Suppressor macrophage (primary cell): ENCODE results near the gene SH2D2A.

Experiments used
- DNase-seq, 4 experiments: peaks; one replicate each; pipeline ENCODE4 v3.0.0-alpha.2; 2020 to 2022

Gene SH2D2A

DNA sequence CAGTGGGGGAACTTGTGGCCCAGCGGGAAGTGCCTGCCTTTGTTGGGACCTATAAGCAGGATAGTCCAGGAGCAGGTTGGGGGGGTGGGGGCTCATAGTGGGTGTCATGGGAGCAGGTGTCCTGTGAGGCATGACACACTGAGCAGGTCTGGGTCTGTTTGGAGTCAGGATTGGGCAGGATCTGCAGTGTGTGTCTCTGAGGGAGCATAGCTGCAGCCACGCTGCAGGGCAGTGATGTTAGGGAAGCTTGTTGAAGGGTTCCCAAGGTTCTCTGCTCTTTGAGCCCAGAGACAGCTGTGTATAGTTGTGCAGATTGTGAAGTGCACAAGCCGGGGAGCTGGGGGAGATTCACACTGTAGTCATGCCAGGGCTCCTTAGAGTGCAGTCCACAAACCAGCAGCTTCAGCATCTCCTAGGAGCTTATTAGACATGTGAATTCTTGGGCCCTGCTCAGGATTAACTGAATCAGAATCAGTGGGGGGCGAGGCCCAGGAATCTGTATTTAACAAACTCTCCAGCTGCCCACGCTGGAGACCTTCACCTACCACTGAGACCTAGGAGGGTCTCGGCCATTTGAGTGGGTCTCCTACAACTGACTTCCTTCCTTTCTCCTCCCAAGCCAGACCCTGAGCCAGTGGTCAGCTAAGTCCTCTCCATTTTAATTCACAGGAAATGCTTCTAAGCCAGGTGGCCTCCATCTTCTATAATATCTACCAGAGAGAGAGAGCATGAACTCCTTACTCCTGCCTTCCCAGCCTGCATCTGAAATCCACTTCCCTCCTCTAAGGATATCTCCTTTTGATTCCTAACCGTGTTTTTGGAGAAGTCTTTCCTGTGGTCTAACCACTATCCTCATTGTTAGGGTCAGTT lies 31.2 kb upstream of the SH2D2A start:
- DNase-seq = no peak

DNA sequence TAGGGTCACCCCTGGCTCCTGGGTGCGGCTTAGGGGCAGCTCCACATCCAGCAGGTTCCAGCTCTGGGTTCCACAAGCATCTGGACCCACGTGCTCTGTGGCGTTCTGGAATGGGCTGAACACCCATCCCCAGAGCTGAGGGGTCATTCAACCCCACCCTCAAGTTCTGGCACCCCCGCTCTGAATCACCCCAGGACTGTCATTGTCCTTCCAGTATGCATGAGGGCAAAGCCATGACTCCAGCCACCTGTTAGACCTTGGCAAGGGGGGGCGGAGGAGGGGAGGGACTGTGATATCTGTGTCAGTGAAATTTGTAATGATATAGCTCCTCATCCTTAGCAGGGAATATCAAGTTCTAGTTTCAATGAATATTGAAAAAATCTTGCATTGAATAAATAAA lies 30.0 kb upstream of the SH2D2A start:
- DNase-seq = no peak

DNA sequence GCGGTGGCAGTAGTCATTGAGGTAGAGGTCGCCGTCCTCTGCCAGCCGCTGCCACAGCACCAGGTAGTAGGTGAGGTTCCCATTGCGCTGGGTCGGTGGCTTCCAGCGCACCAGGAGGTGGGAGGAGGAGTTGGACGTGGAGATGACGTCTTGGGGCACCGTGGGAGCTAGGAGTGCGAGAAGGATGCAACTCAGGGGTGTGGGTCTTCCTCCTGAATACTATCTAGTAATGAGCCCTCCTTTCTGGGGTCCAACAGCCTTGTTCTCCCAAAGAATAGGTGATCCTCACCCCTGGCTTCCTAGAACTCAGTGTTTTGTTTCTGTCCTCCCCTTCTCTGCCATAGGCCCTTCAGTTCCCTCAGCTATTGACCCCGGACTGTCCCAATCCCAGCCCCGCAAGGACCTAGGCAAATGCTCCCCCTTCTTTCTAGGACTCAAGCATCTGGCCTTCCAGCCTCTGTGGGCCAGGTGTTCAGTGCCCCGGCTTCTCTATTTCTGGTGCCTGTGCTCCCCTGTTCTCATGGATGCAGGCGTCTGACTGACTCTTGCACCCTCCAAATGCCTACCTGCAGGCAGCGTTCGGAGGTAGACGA lies 29.4 kb upstream of the SH2D2A start:
- no peak for DNase-seq

DNA sequence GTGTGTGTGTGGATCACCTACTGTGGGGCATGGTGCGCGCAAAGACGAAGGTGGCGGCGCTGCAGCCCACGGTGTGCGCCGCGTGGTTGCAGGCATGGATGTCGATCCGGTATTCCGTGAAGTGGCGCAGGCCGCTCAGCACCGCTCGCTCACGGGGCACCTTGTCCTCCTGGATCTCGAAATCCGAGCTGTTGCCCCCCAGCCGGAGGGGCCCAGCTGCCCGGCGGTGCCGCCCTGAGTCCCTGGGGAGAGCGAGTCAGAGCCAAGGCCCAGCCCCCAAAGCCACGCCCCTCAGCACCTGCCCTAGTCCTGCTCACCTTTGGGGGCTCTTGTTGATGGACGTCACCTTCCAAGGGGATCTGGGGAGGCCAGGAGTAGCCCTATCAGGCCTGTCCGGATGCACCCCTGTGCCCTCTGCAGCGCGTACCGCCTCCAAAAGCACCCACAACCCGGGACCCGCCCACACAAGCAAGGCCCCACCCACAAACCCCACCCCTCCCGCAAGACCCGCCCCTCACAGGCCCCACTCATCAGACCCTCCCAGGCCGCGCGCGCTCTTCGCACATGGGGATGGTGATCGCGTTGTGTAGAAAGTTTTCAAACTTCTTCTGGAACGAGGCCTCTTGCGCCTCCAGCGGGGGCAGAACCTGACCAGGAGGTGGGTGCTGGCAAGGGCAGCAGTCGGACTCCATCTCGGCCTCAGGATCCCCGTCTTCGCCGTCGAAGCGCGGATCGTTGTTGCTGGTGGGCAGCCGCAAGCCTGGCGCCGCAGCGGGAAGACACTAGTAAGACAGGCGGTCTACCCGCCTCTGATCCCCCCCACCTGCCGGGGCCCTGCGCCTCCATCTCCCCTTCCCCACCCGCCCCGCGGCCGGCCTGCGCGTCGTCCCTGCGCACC lies 28.7 kb upstream of the SH2D2A start:
- DNase-seq = peak in 1 of 4 experiments; percentile 4

DNA sequence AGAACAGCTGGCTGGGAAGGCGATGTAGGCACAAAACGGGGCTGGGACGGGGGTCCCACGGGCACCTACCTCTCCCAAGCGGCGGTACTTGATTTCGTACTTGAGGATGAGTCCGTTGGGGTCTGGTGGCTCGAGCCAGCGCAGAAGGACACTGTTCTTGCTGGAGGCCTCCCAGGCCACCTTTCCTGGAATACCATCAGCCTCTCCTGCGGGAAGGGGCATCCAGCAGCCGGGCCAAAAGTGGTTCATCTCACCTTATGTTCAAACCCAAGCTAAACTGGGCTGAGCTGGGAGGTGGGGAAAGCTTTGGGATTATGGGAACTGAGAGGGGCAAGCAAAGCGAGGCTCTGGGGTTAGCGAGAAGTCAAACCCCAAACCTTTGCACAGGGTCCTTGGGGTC lies 28.0 kb upstream of the SH2D2A start:
- no peak for DNase-seq

DNA sequence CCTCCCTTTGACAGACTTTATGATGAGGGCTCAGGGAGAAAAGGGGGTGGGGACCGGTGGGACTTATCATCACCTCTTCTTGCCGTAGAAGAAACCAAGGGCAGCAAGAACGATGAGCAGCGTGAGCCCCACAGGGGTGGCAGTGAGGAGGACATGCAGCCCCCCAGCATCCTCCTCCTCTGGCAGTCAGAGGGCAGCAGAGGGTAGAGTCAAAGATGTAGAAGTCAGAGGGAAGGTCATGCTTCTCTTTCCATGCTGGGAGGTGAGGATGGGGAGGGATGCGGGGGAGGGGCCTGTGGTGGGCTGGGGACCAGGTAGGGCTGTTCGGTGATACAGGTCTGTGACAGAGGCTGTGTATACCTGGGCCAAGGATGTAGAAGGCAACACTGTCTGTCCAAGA lies 27.5 kb upstream of the SH2D2A start:
- no peak for DNase-seq

DNA sequence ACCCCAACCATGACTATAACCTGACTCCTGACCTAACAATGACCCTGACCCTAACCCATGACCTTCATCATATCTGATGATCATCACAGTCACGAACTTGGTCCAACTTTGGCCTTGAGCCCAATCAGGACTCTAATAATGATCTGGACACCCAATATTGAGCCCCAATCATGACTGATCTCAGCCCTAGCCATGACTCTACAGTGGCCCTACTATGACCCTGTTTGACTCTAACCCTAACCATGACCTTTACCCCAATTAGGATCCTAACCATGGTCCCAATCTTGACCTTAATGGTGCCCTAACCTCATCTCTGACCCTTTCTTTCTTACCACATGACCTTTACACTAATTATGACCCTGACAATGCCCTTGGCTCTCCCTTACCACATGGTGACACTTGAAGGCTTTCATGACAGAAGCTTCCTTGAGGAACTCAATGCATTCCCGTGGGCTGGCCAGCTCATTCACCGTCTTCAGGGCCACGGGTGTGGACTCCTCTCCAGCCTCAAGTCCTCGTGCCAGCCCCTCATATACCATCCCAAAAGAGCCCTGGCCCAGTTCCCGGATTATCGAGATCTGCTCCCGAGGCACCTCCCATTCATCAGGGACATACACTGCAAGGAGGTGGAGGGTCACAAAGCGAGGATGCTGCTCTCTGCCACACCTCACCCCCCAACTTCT lies 26.1 kb upstream of the SH2D2A start:
- DNase-seq = peak in 3 of 4 experiments; percentile 23 to 28 (median 27)

DNA sequence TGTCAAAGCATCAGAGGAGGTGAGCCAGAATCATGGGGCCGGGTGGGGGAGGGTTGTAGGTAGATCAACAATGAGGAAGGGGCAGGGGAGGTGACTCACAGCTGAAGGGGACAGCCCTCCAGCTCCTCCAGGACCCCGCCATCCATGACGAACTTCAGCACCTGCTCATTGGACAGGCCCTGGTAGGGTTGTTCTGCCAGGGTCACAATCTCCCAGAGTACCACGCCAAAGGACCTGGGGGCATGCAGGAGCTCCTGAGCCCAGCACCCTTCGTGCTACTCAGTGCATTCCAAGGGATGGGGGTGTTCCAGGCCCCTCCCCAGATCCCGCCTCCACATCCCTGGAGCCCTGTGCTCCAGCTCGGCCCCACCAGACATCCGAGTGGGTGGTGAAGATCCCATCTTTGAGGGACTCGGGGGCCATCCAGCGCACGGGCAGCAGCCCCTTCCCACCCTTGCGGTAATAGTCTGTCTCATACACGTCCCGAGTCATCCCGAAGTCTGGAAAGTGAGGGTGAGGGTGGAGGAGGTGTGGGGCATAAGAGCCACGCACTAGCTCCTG lies 24.7 kb upstream of the SH2D2A start:
- DNase-seq = no peak

DNA sequence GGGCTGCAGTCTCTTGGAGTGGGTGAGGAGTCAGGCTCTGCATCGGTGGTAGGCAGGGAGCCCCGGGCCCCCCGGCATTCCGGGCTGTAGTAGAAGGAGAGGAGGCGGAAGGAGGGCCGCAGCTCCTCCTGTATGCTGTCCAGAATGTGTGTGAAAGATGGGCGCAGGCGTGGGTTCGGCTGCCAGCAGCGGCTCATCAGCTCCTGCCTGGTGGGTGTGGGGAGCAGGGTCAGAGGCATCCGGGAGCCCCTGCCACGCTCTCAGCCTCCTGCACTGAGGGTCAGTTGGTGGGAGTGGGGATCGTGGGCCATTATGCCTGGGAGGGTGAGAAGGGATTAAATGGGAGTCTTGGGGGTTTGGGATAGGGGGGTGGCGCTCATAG lies 24.2 kb upstream of the SH2D2A start:
- DNase-seq = no peak

DNA sequence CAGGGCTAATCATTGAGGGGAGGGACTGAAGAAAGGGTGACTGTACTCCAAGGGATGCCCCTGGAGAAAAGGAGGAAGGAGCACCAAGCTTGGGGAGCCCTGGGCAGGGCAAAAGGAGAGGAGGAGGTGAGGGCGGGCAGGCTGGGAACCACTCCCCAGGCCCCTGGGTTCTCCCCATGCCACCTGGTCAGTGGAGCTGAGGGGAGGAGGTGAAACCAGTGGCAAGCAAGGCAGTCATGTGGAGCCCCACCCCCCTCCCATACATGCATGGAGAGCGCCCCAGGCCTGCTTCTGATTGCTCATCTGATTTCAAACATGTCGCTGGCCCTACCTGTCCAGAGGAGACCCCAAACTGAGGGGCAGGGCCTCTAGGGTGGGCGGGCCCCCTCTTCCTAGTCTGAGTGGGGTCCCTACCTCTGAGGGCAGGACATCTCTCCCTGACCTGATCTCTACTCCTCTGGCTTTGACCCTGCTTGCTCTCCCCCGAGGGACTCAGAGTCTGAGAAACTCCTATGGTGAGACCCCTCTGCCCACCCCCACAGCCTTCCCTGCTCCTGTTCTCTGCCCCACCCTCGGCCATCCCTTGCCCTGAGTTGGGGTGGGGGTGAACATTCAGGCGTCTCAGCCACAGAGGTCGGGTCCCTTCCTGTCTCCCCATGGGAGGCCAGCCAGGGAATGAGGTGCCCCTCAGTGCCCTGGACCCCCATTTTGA lies 23.7 kb upstream of the SH2D2A start:
- no peak for DNase-seq

DNA sequence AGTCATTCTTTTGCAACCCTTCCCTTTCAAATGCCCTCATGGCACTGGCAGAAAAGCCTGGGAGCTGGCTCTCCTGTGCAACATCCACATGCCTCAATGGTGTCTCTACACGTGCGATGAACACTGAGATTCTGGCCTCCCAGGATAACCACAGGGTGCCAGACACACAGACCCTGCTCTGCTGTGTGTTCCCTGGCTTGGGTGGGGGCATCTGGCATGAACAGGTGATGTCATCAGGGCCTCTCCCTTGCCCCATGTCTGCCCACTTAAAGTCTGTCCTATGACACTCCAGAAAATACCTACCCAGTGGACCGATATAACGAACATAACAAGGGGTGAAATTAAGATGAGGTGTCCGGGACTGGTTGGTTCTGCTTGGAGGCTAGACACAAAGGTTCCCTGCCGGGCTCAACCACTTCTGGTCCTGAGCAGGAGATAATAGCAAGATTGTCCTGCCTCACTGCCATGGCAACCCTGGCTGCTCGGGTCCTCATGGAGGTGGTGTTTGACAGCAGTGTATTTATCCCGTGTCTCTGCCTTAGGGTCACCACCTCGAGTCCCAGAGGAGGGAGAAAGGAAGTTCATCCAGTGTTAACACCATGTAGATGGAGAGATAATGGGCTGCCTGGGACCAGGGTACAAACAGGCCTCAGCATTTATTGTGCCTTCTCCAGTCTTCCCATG lies 22.9 kb upstream of the SH2D2A start:
- DNase-seq = no peak

DNA sequence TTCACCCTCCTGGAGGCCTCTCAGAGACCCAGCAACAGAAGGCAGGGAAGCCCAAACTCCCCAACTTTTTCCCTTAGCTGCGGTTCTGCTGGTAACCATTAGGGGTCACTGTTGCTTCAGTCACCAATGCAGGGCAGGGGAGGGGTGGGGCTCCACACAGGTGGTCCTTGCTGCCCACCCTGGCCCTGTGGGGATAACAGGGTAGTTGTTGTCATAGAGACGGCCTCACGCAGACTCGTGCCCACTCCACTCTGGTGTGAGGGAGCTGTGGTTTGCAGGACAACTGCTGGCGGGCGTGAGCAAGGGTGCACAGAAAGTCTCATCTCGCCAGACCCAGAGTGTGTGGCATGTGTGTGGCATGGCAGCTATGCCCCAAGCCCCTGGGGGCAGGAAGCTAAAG lies 22.3 kb upstream of the SH2D2A start:
- DNase-seq = peak; percentile 20 to 51 (median 43)

DNA sequence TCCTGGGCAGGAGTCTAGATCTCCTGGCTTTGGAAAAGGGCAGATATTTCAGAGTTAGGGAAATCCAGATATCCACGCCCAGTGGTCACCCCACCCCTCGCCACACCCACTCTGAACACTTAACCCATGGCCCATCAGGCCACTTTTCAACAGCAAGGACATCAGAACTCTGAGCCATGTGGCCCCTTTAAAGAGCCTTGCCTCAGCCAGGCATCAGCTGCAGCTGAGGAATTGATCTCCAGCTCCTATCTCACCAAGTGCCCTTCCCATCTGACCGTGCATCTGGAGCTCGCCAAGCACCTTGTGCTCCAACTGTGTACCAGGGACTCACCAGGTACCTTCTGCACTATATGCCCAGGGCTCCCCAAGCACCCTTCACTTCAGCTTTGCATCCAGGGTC lies 20.2 kb upstream of the SH2D2A start:
- no peak for DNase-seq

DNA sequence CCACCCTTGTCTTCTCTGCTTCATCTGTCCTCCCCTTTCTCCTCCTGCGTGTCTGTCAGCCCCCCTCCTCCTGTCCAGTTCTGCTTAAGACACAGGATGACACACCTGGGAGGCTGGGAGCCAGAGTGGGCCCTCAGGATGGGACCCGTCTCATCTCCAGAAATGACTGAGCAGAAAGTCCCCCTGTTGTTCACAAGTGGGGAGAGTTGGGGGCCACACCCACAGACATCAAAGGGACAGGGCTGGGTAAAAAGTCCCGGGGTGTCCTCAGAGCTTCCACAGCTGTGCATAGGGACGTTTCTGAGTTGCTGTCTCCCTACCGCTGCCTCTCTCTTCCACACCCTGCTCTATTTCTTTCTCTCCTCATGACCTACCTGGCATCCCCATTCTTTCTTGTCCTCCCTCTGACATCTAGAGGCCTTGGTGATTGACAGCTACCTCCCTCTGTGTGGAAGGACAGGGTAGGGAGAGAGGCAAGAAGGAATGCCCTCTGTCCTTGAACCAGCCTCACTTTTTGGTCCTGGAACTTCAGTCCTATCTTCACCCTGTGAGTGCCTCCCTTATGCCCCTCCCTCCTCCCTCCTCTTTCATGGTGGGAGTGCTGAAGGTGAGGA lies 19.5 kb upstream of the SH2D2A start:
- DNase-seq = no peak

DNA sequence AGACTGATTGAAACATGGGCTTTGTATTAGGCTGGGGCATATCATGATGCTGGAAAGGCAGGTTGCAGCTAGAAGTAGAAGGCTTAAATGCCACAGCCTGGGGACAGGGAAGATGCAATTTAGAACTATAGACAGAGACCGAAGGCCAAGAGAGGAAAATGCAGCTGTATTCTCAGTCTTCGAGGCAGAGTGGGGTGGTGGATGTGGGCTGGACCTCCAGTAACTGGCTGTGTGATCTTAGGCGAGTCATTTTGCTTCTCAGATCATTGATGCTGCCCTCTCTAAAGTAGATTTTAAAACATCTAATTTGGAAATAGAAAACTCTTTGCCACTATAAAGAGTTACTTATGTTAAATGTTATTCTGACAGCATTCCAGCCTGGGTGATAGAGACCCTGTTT lies 17.7 kb upstream of the SH2D2A start:
- no peak for DNase-seq

DNA sequence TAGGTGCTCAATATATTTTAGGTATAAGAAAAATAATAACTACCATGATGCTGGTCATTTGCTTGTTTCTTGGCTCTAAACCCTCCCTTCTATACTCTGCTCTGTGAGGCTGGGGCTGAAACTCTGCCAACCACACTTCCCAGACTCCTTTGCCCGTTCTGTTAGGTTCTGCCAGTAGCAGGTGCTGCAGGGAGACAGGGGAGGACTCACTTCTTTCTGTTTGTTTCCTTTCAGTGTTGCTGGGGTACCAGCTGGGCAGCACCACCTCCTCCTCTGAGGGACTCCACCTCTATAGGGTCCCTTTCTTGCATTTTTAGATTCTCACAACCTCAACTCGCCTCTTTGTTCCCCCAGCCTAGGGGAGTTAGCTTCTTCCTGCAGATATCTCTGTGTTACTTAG lies 17.0 kb upstream of the SH2D2A start:
- no peak for DNase-seq

DNA sequence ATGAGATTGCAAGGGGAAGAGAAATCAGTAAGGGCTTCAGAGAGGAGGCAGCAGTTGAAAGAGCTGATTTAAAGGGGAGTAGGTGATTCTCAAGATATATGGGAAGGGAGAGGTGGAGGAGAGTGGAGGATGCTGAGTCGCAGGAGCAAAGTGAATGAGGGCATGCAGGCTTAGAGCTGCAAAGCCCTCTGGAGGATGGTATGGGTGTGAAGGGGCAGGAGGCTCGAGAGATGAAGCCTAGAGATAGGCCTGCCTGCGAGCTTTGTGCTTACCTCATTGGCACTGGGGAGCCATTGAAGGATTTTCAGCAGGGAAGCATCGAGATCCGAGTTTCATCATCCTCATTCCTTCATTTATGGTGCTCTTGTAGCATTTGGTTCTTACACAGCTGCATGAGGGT lies 15.8 kb upstream of the SH2D2A start:
- DNase-seq = no peak

DNA sequence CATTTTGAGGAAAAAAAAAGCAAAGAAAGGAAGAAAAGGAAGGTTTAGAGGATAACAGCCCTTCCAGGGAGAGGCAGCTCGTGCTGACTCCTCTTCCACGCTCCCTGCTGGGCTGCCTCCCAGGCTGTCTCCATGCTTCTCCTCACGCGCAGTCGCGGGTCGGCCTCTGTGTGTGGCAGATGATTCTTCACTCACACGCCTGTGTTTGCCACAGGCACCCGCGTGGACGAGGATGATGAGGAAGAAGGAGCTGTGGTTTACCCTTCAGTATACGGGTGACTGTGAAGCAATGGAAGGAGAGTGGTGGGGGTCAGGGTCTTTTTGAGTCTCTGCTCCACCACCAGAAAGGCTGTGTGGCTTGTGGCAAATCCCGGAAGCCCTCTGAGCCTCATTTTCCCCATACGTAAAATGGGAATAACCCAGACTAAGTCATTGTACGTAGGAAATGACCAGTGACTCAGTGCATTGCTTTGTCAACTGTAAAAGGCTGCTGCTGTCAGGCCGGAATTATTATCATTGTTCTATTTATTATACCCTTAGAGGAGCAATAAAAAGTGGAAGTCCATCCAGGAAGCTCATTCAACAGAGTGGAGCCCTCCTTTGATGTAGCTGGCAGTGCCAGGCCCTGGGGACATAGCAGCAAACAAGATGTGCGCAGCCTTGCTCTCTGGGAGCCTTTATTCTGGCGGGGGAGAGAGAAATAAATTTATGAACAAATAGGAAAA lies 11.9 kb upstream of the SH2D2A start:
- DNase-seq = no peak

DNA sequence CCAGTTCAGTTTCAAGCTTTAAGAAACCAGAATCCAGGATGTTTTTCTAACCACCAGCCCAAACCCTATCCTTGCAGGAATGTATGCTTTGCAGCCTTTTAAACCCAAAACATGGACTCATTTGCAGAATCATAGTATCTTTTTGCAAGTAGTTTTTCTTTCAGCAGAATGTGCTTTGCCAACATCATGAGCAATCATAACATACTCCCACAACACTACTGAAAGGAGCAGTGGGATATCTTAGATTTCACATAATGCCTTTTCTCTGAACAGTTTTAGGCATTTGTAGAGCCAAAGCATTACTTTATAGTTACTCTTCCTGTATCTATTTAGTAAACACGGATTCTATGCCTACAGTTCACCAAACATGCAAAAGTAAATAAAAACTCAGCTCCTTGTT lies 10.0 kb upstream of the SH2D2A start:
- DNase-seq = no peak

DNA sequence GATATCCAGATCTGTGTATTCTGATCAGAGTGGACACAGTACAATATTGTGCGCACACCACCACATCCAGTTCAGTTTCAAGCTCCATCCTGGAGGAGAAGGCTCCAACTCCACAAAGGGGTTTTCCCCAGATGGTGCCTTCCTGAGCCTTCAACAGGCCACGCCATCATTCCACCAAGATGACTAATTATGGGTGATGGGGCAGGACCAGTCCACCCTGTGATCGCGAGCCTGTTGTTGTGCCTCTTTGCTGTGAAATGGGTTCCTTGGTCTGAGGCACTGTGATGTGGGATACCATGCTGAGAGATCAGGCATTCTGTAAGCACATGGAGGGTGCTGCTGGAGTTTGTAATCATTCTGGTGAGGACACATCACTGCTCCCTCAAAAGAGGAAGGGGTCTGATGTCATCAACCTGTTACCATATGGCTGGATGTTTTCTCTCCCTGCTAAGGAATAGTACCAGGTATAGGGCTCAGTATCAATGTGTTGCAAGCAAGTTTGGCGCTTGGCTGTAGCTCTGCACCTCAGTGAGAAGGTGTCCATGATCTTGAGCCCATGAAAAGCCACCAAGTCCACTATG lies 6.7 kb upstream of the SH2D2A start:
- peak in 2 of 4 experiments; percentile 20 to 28 for DNase-seq
